Measurements from ENCODE around the gene SGF29. TPM values are rescaled to one million over a fixed set of nuclear protein-coding genes. Genes with fewer than 3 reads are reported as not detected.
A peak's percentile ranks its signal among the peaks of the same experiment; 100 is the strongest.

The SGF29 gene
- total and polyA plus RNA-seq, 2 of the 4 experiments (the other 2 are of a cell fraction), result 4.3 to 7.7 TPM

GRCh38 chr16:28549301-28549899, 4.3 kb upstream of the SGF29 start:
- ATAC-seq (ENCODE audit: low read depth), result peak; percentile 15; the same call in 1 of the 2 replicates
- Histone ChIP-seq H3K4me2 (ENCODE audit: low read depth, low read length) (no peak overlapping the region), H3K79me1 (ENCODE audit: low read depth in 1 of 2, low read length in 2 of 2) (peaks cover 2% of the 10 kb centered on the region in 2 experiments; a peak in 3 of 4 replicates), H2AK5ac (ENCODE audit: low read depth, low read length) (no peak overlapping the region), H3K4me1 (ENCODE audit: control insufficient read depth, insufficient read depth, low read length) (0 out of 2 replicates have a peak, but pooled peaks cover under 1% of the 10 kb centered on the region), H3K9ac (ENCODE audit: low read depth, low read length) (no peak overlapping the region), H3K27me3 (ENCODE audit: control insufficient read depth, insufficient read depth, low read length) (peaks cover 7% of the 10 kb centered on the region), H3K14ac (replicated peaks; ENCODE audit: low read depth, low read length) (no peak overlapping the region), H3K9me3 (ENCODE audit: control insufficient read depth, insufficient read depth, low read length) (no peaks in the 10 kb centered on the region), H3K4ac (ENCODE audit: low read depth, low read length) (no peak overlapping the region), H4K91ac (ENCODE audit: insufficient read depth, low read depth, low read length) (no peak overlapping the region), H2AK9ac (replicated peaks; ENCODE audit: low read depth, low read length, poor library complexity) (no peak overlapping the region), H2BK15ac (ENCODE audit: low read depth, low read length) (no peak overlapping the region), H4K20me1 (ENCODE audit: insufficient read depth, low read length) (peaks cover 3% of the 10 kb centered on the region; the same call in 1 of the 2 replicates), H3K9me1 (ENCODE audit: insufficient read depth, low read length) (no peaks in the 10 kb centered on the region), H2BK20ac (ENCODE audit: low read depth, low read length) (no peak overlapping the region), H3K56ac (ENCODE audit: extremely low read depth, insufficient read depth, low read length) (no peak overlapping the region), H3K18ac (ENCODE audit: low read depth, low read length) (no peak overlapping the region), H3K36me3 (ENCODE audit: control insufficient read depth, insufficient read depth, low read length) (no peaks in the 10 kb centered on the region), H4K5ac (ENCODE audit: low read depth, low read length) (no peak overlapping the region), H3K4me3 (ENCODE audit: insufficient read depth, low read depth, low read length) (no peak overlapping the region), H2BK120ac (ENCODE audit: low read depth, low read length) (no peak overlapping the region), H3K27ac (ENCODE audit: insufficient read depth, low read length) (no peak overlapping the region), H2BK5ac (ENCODE audit: low read depth, low read length, poor library complexity, severe bottlenecking) (no peak overlapping the region), H3K23ac (ENCODE audit: low read depth, low read length) (no peak overlapping the region), H4K8ac (ENCODE audit: low read depth in 2 of 2, low read length in 2 of 2) (no peak overlapping the region), H2AFZ (replicated peaks; ENCODE audit: low read length, poor library complexity) (no peak overlapping the region)
- ChIA-PET POLR2A (ENCODE audit: unreplicated experiment) (no interaction called here), CTCF (interaction anchor here (0.7 to 0.9 kb wide), 2 partner anchors 61 to 271 kb away, joined by 3 read pairs; no protein-coding TSS in a partner anchor)
- TF ChIP-seq CTCF (conservative IDR thresholded peaks at IDR 0.05; ENCODE audit: low read depth, low read length) (peak; percentile 72), RAD21 (IDR thresholded peaks at IDR 0.05; ENCODE audit: low read length) (peak; percentile 77), RCOR1 (IDR thresholded peaks at IDR 0.05; ENCODE audit: insufficient replicate concordance, low read length) (no peak), SMC3 (IDR thresholded peaks at IDR 0.05; ENCODE audit: low read depth, low read length) (peak; percentile 65)
- BruUV-seq (replicated peaks), result no TSS peak
- peak; percentile 53 for DNase-seq
- dilution Hi-C loops (cut with HindIII; ENCODE audit: low sequenced_read_pairs, unreplicated experiment), result no loop called here
- intact Hi-C loops (cut with micrococcal nuclease), result loop anchor here (1.0 kb wide), 1 partner anchor 228 kb away; no protein-coding TSS in a partner anchor
- in situ Hi-C loops (cut with MboI; ENCODE audit: low sequenced_read_pairs), result loop anchor here (10.0 kb wide), 1 partner anchor 225 kb away; no protein-coding TSS in a partner anchor
- WGBS, 2 experiments (ENCODE audit: extremely low coverage in 2 of 2, insufficient read length in 1 of 2), result no CpG with 5 or more reads among the region's 11 CpGs

Measured in IMR-90 (cell line).